H7 (cell line): ENCODE results near the gene SEPTIN14. TPM values are rescaled to one million over a fixed set of nuclear protein-coding genes. Genes with fewer than 3 reads are reported as not detected.
"Not testable (repeated sequence)": the region's sequence is repeated elsewhere in the genome, so short reads cannot be mapped to it uniquely, and the experiment has no call there.

ENCODE experiments used
- DNase-seq: peaks from one replicate; pipeline ENCODE4 v3.0.0; 2012
- H3K27me3 ChIP-seq: 2 replicates; pipeline ENCODE4 v1.6.0; 2011; ENCODE audit warnings: mild to moderate bottlenecking, low read length; ENCODE audit not compliant: control insufficient read depth, insufficient read depth
- H3K36me3 ChIP-seq: replicated peaks from 2 replicates; pipeline ENCODE4 v1.5.1; 2011; ENCODE audit warnings: low read length; ENCODE audit not compliant: control insufficient read depth, insufficient read depth
- H3K4me3 ChIP-seq: 2 replicates; pipeline ENCODE4 v1.5.1; 2011; ENCODE audit warnings: low read depth, mild to moderate bottlenecking, control low read depth, low read length, moderate library complexity; ENCODE audit not compliant: insufficient read depth
- total RNA-seq: library from RNA; depleted of rRNA; stranded (reverse); fragments of >200 nt; shearing (Covaris generic); gene quantifications from 2 replicates; pipeline ENCODE4 v1.2.3, GENCODE V29; 2014; rRNA removed

The SEPTIN14 gene
- not detected in 2 replicates for total RNA-seq

GRCh38 chr7:55862652-55863051, at the start of gene SEPTIN14:
SEPTIN14 (minus strand) TSS chr7:55862752; CDS start chr7:55861996, 756 bp downstream.
- not testable (repeated sequence) for H3K4me3 ChIP-seq, H3K36me3 ChIP-seq, DNase-seq, H3K27me3 ChIP-seq

GRCh38 chr7:55903985-55904759, 41.6 kb upstream of the SEPTIN14 start:
- no peak for DNase-seq
- H3K4me3 ChIP-seq: no peak overlapping the region
- H3K36me3 ChIP-seq: no peaks in the 10 kb centered on the region
- H3K27me3 ChIP-seq: no peaks in the 10 kb centered on the region

- H3K4me3 ChIP-seq, DNase-seq, H3K27me3 ChIP-seq, H3K36me3 ChIP-seq: not testable (repeated sequence)
Measured at GRCh38 chr7:55901059-55901458, 38.5 kb upstream of the SEPTIN14 start.

DNA sequence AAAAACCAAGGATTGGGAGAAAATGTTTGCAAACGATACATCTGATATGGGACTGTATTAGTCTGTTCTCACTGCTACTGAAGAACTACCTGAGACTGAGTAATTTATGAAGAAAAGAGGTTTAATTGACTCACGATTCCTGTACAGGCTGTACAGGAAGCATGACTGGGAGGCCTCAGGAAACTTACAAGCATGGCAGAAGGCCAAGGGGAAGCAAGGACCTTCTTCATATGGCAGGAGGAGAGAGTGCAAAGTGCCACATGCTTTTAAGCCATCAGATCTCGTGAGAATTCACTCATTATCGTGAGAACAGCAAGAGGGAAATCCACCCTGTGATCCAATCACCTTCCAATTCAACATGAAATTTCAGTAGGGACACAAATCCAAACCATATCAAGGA, 35.7 kb upstream of the SEPTIN14 start:
- no peak for DNase-seq
- no peaks in the 10 kb centered on the region for H3K36me3 ChIP-seq
- no peaks in the 10 kb centered on the region for H3K27me3 ChIP-seq
- no peak overlapping the region for H3K4me3 ChIP-seq

- no peak for DNase-seq
- Histone ChIP-seq H3K27me3 (no peaks in the 10 kb centered on the region), H3K36me3 (no peaks in the 10 kb centered on the region), H3K4me3 (no peak overlapping the region)
Measured at GRCh38 chr7:55895021-55895420, 32.5 kb upstream of the SEPTIN14 start.

DNA sequence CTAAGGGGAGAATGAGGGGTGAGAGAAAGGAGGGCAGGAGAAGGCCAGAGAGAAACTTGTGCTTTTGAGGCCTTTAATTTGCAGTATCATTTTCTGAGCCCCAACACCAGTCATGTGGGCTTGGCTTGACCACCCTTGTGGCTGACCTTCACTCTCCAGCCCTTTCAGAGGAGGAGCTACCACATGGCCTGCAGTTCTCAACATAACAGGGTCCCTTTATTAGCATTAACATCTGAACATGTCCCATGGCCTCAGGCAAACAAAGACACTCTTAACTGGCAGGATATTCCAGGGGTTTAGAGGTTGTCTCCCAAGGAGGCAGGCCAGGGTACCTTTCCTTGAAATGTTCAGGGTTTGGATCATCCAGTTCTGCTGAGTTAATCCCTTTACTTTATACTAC, 31.4 kb upstream of the SEPTIN14 start:
- Histone ChIP-seq H3K36me3 (no peaks in the 10 kb centered on the region), H3K4me3 (no peak overlapping the region), H3K27me3 (no peaks in the 10 kb centered on the region)
- no peak for DNase-seq

DNA sequence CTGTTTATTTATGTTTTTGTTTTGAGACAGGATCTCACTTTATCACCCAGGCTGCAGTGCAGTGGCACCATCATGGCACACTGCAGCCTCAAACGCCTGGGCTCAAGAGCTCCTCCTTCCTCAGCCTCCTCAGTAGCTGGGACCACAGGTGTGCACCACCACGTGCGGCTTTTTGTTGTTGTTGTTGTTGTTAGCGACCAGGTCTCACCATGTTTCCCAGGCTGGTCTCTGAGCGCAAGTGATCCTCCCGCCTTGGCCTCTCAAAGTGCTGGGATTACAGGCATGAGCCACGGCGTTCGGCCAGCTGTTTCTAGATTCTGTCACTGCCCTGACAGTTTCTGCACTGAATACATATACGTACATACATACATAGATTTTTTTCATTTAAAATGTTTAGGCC, 25.8 kb upstream of the SEPTIN14 start:
- H3K4me3 ChIP-seq, DNase-seq: not testable (repeated sequence)

DNA sequence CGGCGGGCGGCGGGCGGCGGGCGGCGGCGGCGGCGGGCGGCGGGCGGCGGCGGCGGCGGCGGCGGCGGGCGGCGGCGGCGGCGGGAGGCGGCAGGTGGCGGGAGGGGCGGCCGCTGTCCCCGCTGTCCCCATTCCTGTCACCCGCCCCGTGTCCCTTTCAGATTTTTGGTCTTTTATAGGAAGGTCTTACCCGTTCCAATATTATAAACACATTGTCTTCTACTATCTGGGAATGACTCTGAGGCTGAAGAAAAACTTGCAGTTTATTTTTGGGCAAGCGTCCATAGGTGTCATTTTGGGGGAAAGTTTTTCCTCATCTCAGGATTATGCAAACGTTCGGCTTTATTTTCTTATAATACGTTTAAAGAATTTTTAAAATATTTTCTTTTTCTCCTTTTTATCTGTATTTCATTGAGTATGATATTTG, 25.3 kb upstream of the SEPTIN14 start:
- H3K27me3 ChIP-seq: no peaks in the 10 kb centered on the region
- H3K4me3 ChIP-seq: peak overlapping the region; percentile 37
- no peaks in the 10 kb centered on the region for H3K36me3 ChIP-seq
- DNase-seq: peak; percentile 66

More for the DNA sequence above, 25.8 kb upstream of the SEPTIN14 start:
- H3K27me3 ChIP-seq, H3K36me3 ChIP-seq: not testable (repeated sequence)

GRCh38 chr7:55884321-55884720, 21.8 kb upstream of the SEPTIN14 start:
- H3K27me3 ChIP-seq: no peaks in the 10 kb centered on the region
- DNase-seq: no peak
- H3K36me3 ChIP-seq: no peaks in the 10 kb centered on the region
- H3K4me3 ChIP-seq: no peak overlapping the region

- H3K27me3 ChIP-seq: no peaks in the 10 kb centered on the region
- no peak for DNase-seq
- no peaks in the 10 kb centered on the region; the same call in 1 of the 2 replicates for H3K36me3 ChIP-seq
- H3K4me3 ChIP-seq: no peak overlapping the region
Measured at GRCh38 chr7:55878691-55879090, 16.1 kb upstream of the SEPTIN14 start.

GRCh38 chr7:55877308-55877707, 14.8 kb upstream of the SEPTIN14 start:
- no peak for DNase-seq
- no peaks in the 10 kb centered on the region for H3K27me3 ChIP-seq

DNA sequence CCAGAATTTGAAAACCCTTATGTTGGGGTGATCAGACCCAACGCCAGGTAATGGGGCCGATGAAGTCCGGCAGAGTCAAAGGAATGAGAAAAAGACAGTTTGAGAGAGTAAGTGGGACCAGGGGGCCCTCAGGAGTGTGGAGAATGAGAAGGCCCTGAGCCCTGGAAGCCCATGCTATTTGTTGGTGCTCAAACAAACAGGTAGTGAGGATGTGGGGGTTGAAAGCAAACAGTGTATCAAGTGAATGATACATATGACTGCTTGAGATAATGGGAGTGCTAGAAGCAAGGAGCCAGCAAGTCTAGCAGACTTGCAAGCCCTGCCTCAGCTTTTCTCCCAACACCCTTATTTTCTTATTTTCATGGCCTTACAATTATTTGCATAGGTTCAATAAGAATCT, 11.2 kb upstream of the SEPTIN14 start:
- H3K27me3 ChIP-seq: no peaks in the 10 kb centered on the region
- no peaks in the 10 kb centered on the region; the same call in 1 of the 2 replicates for H3K36me3 ChIP-seq
- H3K4me3 ChIP-seq: no peak overlapping the region
- DNase-seq: no peak

More at GRCh38 chr7:55877308-55877707, 14.8 kb upstream of the SEPTIN14 start:
- Histone ChIP-seq H3K4me3 (no peak overlapping the region), H3K36me3 (no peaks in the 10 kb centered on the region; the same call in 1 of the 2 replicates)

DNA sequence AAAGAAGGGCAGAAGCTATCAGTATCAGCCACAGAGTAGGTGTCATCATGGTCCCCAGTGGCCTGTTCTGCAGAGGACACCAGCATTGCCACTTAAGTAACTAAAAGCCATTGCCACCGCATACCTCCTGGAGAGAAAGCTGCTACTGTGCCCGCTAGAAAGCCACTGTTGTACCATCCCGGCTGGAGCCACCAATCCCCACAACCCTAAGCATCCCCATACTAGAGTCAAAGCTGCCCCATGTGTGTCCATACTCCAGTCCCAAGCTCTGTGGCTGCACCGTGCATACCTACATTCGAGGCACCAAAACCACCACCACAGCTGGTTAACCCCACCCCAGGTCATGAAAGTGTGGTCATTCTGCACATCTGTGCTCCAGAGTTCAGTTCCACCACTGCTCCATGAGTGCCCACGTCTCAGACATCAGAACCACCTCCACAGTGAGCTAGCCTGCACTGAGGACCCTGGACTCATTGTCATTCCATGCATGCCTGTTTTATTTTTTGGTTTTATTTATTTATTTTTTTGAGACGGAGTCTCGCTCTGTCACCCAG, 9.5 kb upstream of the SEPTIN14 start:
- no peaks in the 10 kb centered on the region; the same call in 1 of the 2 replicates for H3K36me3 ChIP-seq
- no peak for DNase-seq

GRCh38 chr7:55868989-55869388, 6.4 kb upstream of the SEPTIN14 start:
- H3K36me3 ChIP-seq, DNase-seq, H3K27me3 ChIP-seq, H3K4me3 ChIP-seq: not testable (repeated sequence)

More for the DNA sequence above, 9.5 kb upstream of the SEPTIN14 start:
- Histone ChIP-seq H3K4me3 (no peak overlapping the region), H3K27me3 (no peaks in the 10 kb centered on the region)

GRCh38 chr7:55845164-55845563, 17.4 kb downstream of the SEPTIN14 start:
- DNase-seq, H3K36me3 ChIP-seq, H3K4me3 ChIP-seq, H3K27me3 ChIP-seq: not testable (repeated sequence)
